HUES6 (cell line): ENCODE measurements around the gene CNTN6.

Experiments used
- H3K27ac ChIP-seq: 2 replicates; pipeline ENCODE4 v1.7.0; 2013; ENCODE audit warnings: low read depth, mild to moderate bottlenecking, low read length, inconsistent platforms
- H3K27me3 ChIP-seq: 2 replicates; pipeline ENCODE4 v1.6.1; 2013; ENCODE audit warnings: low read length; ENCODE audit not compliant: control insufficient read depth, insufficient read depth
- H3K36me3 ChIP-seq: 2 replicates; pipeline ENCODE4 v1.6.1; 2013; ENCODE audit warnings: low read length; ENCODE audit not compliant: control insufficient read depth, insufficient read depth
- H3K4me1 ChIP-seq: 2 replicates; pipeline ENCODE4 v1.6.1; 2013; ENCODE audit warnings: low read length; ENCODE audit not compliant: control insufficient read depth, insufficient read depth
- H3K4me3 ChIP-seq: 2 replicates; pipeline ENCODE4 v1.5.1; 2013; ENCODE audit warnings: low read depth, low read length
- H3K9ac ChIP-seq: one replicate; pipeline ENCODE4 v1.6.1; 2013; ENCODE audit warnings: mild to moderate bottlenecking, low read length
- H3K9me3 ChIP-seq: 2 replicates; pipeline ENCODE4 v1.6.1; 2013; ENCODE audit warnings: low read depth, low read length; ENCODE audit not compliant: control insufficient read depth, insufficient read depth

Gene CNTN6

DNA sequence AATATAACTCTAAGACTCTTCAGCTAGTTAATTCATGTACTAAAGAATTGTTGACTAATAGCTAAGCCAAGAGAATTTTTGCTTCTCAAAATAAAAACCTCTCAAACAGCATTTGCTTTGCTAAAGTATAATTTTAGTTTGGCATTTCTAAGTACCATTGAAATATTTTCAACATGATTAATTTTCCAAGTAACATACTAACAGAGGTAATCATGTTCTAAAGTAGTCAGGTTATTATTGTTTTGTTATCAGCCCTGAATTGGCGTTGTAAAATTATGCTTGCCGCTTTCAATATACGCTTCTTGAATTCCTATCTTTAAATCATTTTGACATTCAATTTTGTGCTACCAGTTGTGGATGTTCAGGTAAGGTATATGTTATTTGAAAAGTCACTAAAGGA lies 134.3 kb downstream of the CNTN6 start:
- no peak overlapping the region for H3K9ac ChIP-seq
- peaks cover 5% of the 10 kb centered on the region; the same call in 1 of the 2 replicates for H3K4me1 ChIP-seq
- H3K27ac ChIP-seq: no peak overlapping the region
- H3K4me3 ChIP-seq: no peak overlapping the region
- H3K9me3 ChIP-seq: no peaks in the 10 kb centered on the region
- H3K36me3 ChIP-seq: no peaks in the 10 kb centered on the region
- H3K27me3 ChIP-seq: no peaks in the 10 kb centered on the region

DNA sequence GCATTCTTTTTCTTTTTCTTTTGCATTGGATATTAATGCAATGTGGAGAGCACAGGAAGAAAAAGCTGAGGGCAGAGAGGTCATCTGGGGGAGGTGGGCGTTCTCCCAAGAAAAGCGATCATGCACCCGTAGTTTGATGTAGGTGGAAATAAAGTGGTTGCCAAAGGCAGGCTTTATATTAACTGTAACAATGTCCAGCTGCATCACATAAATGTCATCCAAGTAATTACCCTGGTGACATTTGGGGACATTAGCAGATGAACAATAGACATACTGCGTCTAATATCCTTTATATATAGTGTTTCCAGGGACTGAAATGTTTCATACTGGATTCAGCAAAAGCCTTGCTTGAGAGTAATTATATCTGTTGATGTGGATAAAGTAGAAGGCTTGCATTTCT lies 135.5 kb downstream of the CNTN6 start:
- H3K9ac ChIP-seq: no peak overlapping the region

DNA sequence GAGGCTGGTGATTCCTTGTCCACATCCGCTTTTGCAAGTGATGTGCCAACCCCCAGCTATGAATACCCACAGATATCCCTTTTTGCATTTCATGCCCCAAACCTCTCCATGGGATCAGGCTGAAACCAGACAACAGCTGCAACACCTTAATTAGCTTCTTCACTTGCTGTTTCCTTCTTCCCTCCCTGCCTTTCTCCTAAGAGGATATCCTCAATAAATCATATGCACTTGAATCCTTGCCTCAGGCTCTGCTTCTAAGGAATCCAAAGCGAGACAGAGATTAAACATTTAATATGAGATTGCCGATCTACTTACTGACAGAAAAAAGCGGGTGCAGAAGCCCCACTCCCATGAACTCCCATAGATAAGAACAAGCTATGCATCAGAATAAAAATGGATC lies 138.1 kb downstream of the CNTN6 start:
- Histone ChIP-seq H3K9me3 (no peaks in the 10 kb centered on the region), H3K27me3 (no peaks in the 10 kb centered on the region), H3K36me3 (no peaks in the 10 kb centered on the region), H3K9ac (no peak overlapping the region), H3K4me1 (peaks cover 6% of the 10 kb centered on the region; the same call in 1 of the 2 replicates), H3K4me3 (no peak overlapping the region), H3K27ac (no peak overlapping the region)

More for the DNA sequence above, 135.5 kb downstream of the CNTN6 start:
- Histone ChIP-seq H3K9me3 (no peaks in the 10 kb centered on the region), H3K4me1 (peaks cover 6% of the 10 kb centered on the region; the same call in 1 of the 2 replicates), H3K36me3 (no peaks in the 10 kb centered on the region), H3K4me3 (no peak overlapping the region), H3K27me3 (no peaks in the 10 kb centered on the region), H3K27ac (no peak overlapping the region)

DNA sequence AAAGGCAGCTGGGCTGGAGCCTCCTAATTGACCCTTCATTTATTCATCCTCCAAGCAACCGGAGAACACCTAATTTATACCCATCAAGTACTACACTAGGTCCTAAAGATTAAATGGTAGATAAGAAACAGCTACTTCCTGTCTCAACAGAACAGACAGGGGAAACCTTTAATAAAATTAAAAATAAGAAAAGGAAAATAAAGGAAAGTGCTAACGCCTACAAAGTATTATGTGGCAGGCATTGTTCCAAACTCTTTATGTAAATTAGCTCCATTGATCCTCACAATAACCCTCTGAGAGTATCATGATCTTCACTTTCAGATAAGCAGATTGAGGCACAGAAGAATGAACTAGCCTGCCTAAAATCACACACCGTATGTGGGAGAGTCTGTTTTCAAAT lies 139.5 kb downstream of the CNTN6 start:
- no peak overlapping the region for H3K9ac ChIP-seq
- no peak overlapping the region for H3K27ac ChIP-seq
- H3K4me1 ChIP-seq: peaks cover 6% of the 10 kb centered on the region; the same call in 1 of the 2 replicates
- H3K4me3 ChIP-seq: no peak overlapping the region
- H3K36me3 ChIP-seq: no peaks in the 10 kb centered on the region
- H3K9me3 ChIP-seq: no peaks in the 10 kb centered on the region
- no peaks in the 10 kb centered on the region for H3K27me3 ChIP-seq

GRCh38 chr3:1235526-1236120 lies 142.8 kb downstream of the CNTN6 start:
- no peak overlapping the region for H3K27ac ChIP-seq
- H3K36me3 ChIP-seq: no peaks in the 10 kb centered on the region
- H3K27me3 ChIP-seq: no peaks in the 10 kb centered on the region
- H3K4me3 ChIP-seq: no peak overlapping the region
- H3K9ac ChIP-seq: no peak overlapping the region
- H3K4me1 ChIP-seq: peaks cover 6% of the 10 kb centered on the region; the same call in 1 of the 2 replicates
- H3K9me3 ChIP-seq: no peaks in the 10 kb centered on the region

GRCh38 chr3:1251282-1252060 lies 158.6 kb downstream of the CNTN6 start:
- H3K4me3 ChIP-seq: no peak overlapping the region
- no peaks in the 10 kb centered on the region for H3K9me3 ChIP-seq
- no peak overlapping the region for H3K9ac ChIP-seq
- no peaks in the 10 kb centered on the region for H3K36me3 ChIP-seq
- no peaks in the 10 kb centered on the region for H3K27me3 ChIP-seq
- no peak overlapping the region for H3K27ac ChIP-seq
- H3K4me1 ChIP-seq: no peaks in the 10 kb centered on the region; the same call in 1 of the 2 replicates

- H3K9ac ChIP-seq: no peak overlapping the region
- H3K9me3 ChIP-seq: no peaks in the 10 kb centered on the region
- H3K4me3 ChIP-seq: no peak overlapping the region
- H3K27ac ChIP-seq: no peak overlapping the region
- H3K4me1 ChIP-seq: no peaks in the 10 kb centered on the region; the same call in 1 of the 2 replicates
- H3K36me3 ChIP-seq: no peaks in the 10 kb centered on the region
- H3K27me3 ChIP-seq: no peaks in the 10 kb centered on the region
Measured at GRCh38 chr3:1252061-1252430, 159.2 kb downstream of the CNTN6 start.

- Histone ChIP-seq H3K4me1 (no peaks in the 10 kb centered on the region), H3K36me3 (no peaks in the 10 kb centered on the region), H3K9ac (no peak overlapping the region), H3K27ac (no peak overlapping the region), H3K4me3 (no peak overlapping the region), H3K27me3 (no peaks in the 10 kb centered on the region), H3K9me3 (no peaks in the 10 kb centered on the region)
Measured at GRCh38 chr3:1262246-1262645, 169.4 kb downstream of the CNTN6 start.

DNA sequence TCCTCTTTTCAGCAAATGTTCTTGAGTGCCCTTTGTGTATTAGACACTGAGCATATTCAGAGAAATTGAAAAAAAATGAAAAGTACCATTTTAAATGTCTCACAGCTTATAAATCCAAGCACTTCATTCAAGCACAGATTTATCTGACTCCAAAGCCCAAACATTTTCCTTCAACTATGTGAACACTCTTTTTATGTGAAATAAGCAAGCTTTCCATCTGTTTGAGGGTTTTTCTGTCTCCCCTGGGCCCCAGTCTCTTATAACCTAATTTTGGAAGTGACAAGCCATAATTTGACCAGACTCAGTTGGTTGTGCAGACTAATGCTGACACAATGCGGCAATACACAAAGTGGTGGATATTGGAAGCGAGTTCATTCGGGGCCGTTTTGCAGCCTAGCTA lies 170.3 kb downstream of the CNTN6 start:
- no peaks in the 10 kb centered on the region for H3K4me1 ChIP-seq
- no peak overlapping the region for H3K27ac ChIP-seq
- H3K9ac ChIP-seq: no peak overlapping the region
- H3K27me3 ChIP-seq: no peaks in the 10 kb centered on the region
- H3K36me3 ChIP-seq: no peaks in the 10 kb centered on the region
- no peaks in the 10 kb centered on the region for H3K9me3 ChIP-seq
- H3K4me3 ChIP-seq: no peak overlapping the region

GRCh38 chr3:1269808-1270207 lies 177.0 kb downstream of the CNTN6 start:
- H3K4me1 ChIP-seq: no peaks in the 10 kb centered on the region
- H3K4me3 ChIP-seq: no peak overlapping the region
- H3K9me3 ChIP-seq: no peaks in the 10 kb centered on the region; the same call in 1 of the 2 replicates
- H3K27ac ChIP-seq: no peak overlapping the region
- no peaks in the 10 kb centered on the region for H3K27me3 ChIP-seq
- no peaks in the 10 kb centered on the region for H3K36me3 ChIP-seq
- no peak overlapping the region for H3K9ac ChIP-seq

GRCh38 chr3:1272546-1273265 lies 179.9 kb downstream of the CNTN6 start:
- Histone ChIP-seq H3K36me3 (no peaks in the 10 kb centered on the region), H3K4me3 (no peak overlapping the region), H3K9me3 (no peaks in the 10 kb centered on the region; the same call in 1 of the 2 replicates), H3K27ac (no peak overlapping the region), H3K9ac (no peak overlapping the region), H3K4me1 (no peaks in the 10 kb centered on the region), H3K27me3 (no peaks in the 10 kb centered on the region)
